Dendritic cell treated with granulocyte-macrophage colony-stimulating factor and Interleukin-4, amounts not matched to agents 40 ng/mL and 50 ng/mL, for 4 days (primary cell): ENCODE measurements around the gene CFAP20DC.
"Not testable (repeated sequence)": the region's sequence is repeated elsewhere in the genome, so short reads cannot be mapped to it uniquely, and the experiment has no call there.

ENCODE experiments used
- H3K27ac Mint-ChIP-seq: one replicate; pipeline ENCODE4 v1.8.0; 2022; ENCODE audit warnings: mild to moderate bottlenecking, mixed read lengths
- H3K27me3 Mint-ChIP-seq: one replicate; pipeline ENCODE4 v1.8.0; 2022; ENCODE audit warnings: mild to moderate bottlenecking, mixed read lengths
- H3K36me3 Mint-ChIP-seq: one replicate; pipeline ENCODE4 v1.8.0; 2022; ENCODE audit warnings: low read depth, mixed read lengths
- H3K4me1 Mint-ChIP-seq: one replicate; pipeline ENCODE4 v1.8.0; 2022; ENCODE audit warnings: low read depth, mixed read lengths
- H3K4me3 Mint-ChIP-seq: one replicate; pipeline ENCODE4 v1.8.0; 2022; ENCODE audit warnings: mild to moderate bottlenecking, moderate library complexity, mixed read lengths
- H3K9me3 Mint-ChIP-seq: one replicate; pipeline ENCODE4 v1.8.0; 2022; ENCODE audit warnings: mixed read lengths
- intact Hi-C: fragments of 100-400 bp; cut with micrococcal nuclease; formaldehyde crosslinking; loops from one replicate; pipeline ENCODE4 v1.15.0; 2022

Gene CFAP20DC

DNA sequence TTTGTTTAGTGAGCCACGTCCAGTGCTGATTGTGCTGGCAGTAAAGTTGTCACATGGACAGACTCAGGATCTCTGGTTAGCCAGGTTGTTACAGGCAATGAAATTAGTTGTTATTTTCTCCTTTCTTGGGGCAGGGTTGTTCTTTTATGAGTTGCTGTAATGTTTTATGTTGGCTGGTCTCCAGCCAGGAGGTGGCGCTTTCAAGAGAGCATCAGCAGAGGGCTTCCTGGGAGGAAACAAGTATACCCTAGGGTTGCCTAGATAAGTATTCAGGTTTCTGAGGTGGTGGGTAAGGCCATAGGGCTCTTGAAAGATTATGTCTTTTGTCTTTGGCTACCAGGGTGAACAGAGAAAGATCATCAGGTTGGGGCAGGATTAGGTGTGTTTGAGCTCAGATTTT is 14.5 kb upstream of the CFAP20DC start:
- Mint-ChIP-seq H3K4me1 (no peaks in the 10 kb centered on the region), H3K27me3 (peaks cover 4% of the 10 kb centered on the region), H3K27ac (no peak overlapping the region), H3K4me3 (no peak overlapping the region), H3K36me3 (no peaks in the 10 kb centered on the region), H3K9me3 (no peaks in the 10 kb centered on the region)
- intact Hi-C loops: no loop called here

DNA sequence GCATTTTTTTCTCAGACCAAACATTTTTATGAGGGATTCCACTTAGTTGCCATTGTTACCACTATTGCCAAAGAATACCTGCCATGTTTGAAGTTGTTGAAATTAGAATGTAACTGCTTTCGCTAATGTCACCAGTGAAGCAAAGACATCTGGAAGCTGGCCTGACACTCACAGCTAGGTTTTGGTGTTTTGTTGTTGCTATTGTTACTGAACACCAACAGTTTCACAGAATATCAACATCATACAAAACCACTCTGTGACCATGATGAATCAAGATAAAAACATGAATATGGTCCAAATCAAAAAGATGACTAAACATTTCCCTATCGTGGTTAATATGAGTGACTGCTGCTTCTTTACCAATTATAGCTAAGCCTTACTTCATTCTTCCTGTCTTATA is 6.9 kb upstream of the CFAP20DC start:
- Mint-ChIP-seq H3K4me3 (no peak overlapping the region), H3K4me1 (no peaks in the 10 kb centered on the region), H3K27me3 (peaks cover 4% of the 10 kb centered on the region), H3K36me3 (no peaks in the 10 kb centered on the region), H3K9me3 (no peaks in the 10 kb centered on the region), H3K27ac (no peak overlapping the region)
- intact Hi-C loops: no loop called here

DNA sequence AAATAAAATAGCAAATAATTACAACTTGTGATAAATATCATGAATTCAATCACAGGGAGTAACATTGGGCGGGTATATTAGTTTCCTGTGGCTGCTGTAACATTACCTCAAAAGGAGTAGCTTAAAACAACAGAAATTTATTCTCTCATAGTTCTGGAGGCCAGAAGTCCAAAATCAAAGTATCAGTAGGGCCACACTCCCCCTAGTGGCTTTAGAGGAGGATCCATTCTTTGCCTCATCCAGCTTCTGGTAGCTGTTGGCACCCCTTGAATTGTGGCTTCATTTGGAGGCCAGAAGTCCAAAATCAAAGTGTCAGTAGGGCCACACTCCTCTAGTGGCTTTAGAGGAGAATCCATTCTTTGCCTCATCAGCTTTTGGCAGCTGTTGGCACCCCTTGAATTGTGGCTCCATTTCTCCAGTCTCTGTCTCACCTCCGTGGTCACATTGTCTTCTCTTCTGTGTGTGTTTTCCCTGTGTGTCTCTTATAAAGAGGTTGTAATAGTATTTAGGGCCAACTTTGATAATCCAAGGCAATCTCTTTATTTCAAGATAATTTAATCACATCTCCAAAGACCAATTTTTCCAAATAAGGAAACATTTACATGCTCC is 3.1 kb upstream of the CFAP20DC start:
- no peaks in the 10 kb centered on the region for H3K27me3 Mint-ChIP-seq
- H3K4me1 Mint-ChIP-seq: no peaks in the 10 kb centered on the region

DNA sequence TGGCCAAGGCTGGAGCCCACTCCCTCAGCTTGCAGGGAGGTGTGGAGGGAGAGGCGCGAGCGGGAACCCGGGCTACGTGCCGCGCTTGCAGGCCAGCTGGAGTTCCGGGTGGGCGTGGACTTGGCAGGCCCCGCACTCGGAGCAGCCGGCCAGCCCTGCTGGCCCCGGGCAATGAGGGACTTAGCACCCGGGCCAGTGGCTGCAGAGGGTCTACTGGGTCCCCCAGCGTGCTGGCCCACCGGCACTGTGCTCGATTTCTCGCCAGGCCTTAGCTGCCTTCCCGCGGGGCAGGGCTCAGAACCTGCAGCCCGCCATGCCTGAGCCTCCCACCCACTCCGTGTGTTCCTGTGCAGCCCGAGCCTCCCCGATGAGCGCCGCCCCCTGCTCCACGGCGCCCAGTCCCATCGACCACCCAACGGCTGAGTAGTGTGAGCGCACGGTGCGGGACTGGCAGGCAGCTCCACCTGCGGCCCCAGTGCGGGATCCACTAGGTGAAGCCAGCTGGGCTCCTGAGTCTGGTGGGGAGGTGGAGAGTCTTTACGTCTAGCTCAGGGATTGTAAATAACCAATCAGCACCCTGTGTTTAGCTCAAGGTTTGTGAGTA is 1.1 kb upstream of the CFAP20DC start:
- not testable (repeated sequence) for H3K27me3 Mint-ChIP-seq, H3K9me3 Mint-ChIP-seq, H3K4me1 Mint-ChIP-seq, H3K4me3 Mint-ChIP-seq, H3K27ac Mint-ChIP-seq, H3K36me3 Mint-ChIP-seq
- intact Hi-C loops: loop anchor here (5.0 kb wide), 2 partner anchors 59 to 224 kb away; no protein-coding TSS in a partner anchor

More for the DNA sequence above, 3.1 kb upstream of the CFAP20DC start:
- Mint-ChIP-seq H3K36me3 (no peaks in the 10 kb centered on the region), H3K9me3 (no peaks in the 10 kb centered on the region), H3K27ac (no peak overlapping the region), H3K4me3 (no peak overlapping the region)
- intact Hi-C loops: loop anchor here (1.0 to 5.0 kb wide), 3 partner anchors 61 to 413 kb away; no protein-coding TSS in a partner anchor

DNA sequence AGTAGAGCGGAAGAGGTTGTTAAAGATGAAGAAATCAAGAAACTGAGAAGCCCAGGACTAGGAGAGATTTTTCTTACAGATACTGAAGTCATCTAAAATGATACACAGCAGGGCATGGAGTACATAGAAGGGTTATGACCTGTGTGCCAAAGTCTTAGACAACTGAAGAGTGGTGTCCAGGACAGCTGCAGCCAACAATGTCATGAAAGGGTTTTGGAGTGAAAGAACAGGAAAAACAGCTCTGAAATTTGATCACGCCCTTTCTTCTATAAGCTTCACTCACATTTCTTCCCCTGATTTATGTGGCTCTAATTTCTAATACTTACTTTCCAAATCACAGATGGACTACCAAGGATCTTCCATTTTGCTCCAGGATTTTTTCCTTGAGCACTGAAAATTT is 3.0 kb downstream of the CFAP20DC start:
- Mint-ChIP-seq H3K27me3 (no peaks in the 10 kb centered on the region), H3K4me3 (no peak overlapping the region), H3K4me1 (no peaks in the 10 kb centered on the region), H3K36me3 (no peaks in the 10 kb centered on the region), H3K9me3 (no peaks in the 10 kb centered on the region), H3K27ac (no peak overlapping the region)
- intact Hi-C loops: no loop called here

DNA sequence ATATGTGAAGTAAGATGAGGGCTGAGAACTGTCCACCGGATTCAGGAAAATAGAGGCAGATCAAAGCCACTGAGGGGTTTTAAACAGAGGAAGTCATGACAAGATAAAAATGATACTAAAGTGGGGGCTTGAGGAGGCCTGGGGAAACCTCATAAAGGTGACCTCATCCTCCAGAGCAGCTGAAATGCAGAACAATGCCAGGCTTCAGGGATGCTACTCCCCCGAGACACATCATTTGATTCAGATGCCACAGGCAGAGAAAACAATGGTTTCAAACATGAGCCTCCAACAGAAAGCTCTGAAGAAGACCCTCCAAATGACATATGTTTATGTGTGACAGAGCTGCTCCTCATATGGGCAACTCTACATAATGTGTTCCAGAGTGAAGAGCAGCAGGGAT is 6.4 kb downstream of the CFAP20DC start:
- intact Hi-C loops: no loop called here
- Mint-ChIP-seq H3K9me3 (no peaks in the 10 kb centered on the region), H3K27ac (no peak overlapping the region), H3K27me3 (no peaks in the 10 kb centered on the region), H3K4me3 (no peak overlapping the region), H3K4me1 (no peaks in the 10 kb centered on the region), H3K36me3 (no peaks in the 10 kb centered on the region)

DNA sequence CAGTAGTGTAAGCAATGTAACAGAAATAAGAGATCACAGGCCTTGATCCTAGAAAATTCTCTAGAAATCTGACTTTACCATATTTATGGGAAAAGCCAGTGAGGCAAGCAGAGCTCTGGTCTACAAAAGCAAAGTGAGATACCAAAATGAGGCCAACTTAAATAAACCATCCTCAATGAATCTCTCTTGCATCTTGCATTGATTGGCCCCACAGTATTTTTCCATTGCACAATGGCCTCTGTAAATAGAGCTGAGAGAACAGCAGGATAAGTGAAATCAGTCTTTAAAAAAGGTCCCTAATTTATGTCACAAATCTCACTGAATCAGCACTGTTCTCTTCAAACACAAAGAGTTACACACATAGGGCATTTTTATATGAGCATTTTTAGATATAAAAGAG is 8.9 kb downstream of the CFAP20DC start:
- H3K27ac Mint-ChIP-seq: no peak overlapping the region
- no peaks in the 10 kb centered on the region for H3K36me3 Mint-ChIP-seq
- no peaks in the 10 kb centered on the region for H3K4me1 Mint-ChIP-seq
- no peaks in the 10 kb centered on the region for H3K9me3 Mint-ChIP-seq
- H3K27me3 Mint-ChIP-seq: no peaks in the 10 kb centered on the region
- H3K4me3 Mint-ChIP-seq: no peak overlapping the region
- intact Hi-C loops: no loop called here

DNA sequence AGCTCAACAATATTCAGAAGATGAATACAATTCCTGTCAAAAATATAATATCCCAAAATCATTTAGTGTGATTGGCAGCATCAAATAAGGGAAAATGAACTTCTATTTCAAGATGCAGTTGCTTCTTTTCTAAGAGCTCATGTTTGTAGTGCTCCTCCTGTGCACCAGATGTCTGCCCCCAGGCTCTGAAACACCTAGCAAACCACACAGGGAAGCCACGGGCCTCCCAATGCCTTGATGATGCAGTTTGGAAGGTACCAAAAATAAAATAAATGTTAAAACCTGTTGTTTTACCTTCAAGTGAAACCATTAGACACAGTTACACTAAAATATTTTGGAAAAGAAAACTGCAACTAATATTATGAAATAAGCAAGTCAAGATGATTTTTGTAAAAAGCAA is 22.2 kb downstream of the CFAP20DC start:
- Mint-ChIP-seq H3K4me3 (no peak overlapping the region), H3K4me1 (no peaks in the 10 kb centered on the region), H3K27ac (no peak overlapping the region), H3K27me3 (peaks cover 4% of the 10 kb centered on the region), H3K9me3 (no peaks in the 10 kb centered on the region), H3K36me3 (no peaks in the 10 kb centered on the region)
- intact Hi-C loops: no loop called here

DNA sequence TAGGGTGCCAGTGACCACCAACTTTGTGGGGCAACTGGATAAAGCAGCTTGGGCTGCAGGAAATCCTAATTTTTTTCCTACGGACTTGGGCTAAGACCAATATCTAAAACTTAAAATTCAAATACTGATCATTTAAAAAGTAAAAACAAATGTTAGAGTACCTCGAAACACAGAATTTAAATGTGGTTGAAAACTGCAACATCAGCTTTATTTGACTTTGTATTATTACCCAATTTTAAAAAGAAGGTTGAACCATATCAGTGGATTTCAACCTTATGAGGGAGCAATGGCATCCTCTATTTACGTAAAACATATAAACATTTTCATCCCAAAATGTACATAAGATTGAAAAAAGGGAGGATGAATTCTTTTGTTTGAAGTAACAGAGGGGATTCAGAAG is 26.2 kb downstream of the CFAP20DC start:
- H3K27me3 Mint-ChIP-seq: no peaks in the 10 kb centered on the region
- no peak overlapping the region for H3K4me3 Mint-ChIP-seq
- no peak overlapping the region for H3K27ac Mint-ChIP-seq
- H3K9me3 Mint-ChIP-seq: no peaks in the 10 kb centered on the region
- intact Hi-C loops: no loop called here
- H3K36me3 Mint-ChIP-seq: no peaks in the 10 kb centered on the region
- H3K4me1 Mint-ChIP-seq: no peaks in the 10 kb centered on the region

DNA sequence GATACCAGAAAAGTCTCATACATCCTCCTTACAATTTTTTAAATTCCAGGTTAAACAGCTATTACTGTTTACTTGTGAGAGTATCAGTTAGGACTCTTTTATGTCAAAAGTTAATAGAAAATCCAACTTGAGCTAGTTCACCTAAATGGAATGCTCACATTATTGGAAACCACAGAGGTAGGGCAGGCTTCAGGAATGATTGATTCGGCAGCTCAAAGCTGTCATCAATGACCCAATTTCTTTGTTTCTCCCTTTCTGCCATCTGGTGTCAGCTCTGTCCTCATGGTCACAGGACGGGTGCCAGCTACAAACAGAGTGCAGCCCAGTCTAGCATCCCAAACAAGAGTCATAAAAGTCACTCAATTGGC is 32.2 kb downstream of the CFAP20DC start:
- no peaks in the 10 kb centered on the region for H3K4me1 Mint-ChIP-seq

DNA sequence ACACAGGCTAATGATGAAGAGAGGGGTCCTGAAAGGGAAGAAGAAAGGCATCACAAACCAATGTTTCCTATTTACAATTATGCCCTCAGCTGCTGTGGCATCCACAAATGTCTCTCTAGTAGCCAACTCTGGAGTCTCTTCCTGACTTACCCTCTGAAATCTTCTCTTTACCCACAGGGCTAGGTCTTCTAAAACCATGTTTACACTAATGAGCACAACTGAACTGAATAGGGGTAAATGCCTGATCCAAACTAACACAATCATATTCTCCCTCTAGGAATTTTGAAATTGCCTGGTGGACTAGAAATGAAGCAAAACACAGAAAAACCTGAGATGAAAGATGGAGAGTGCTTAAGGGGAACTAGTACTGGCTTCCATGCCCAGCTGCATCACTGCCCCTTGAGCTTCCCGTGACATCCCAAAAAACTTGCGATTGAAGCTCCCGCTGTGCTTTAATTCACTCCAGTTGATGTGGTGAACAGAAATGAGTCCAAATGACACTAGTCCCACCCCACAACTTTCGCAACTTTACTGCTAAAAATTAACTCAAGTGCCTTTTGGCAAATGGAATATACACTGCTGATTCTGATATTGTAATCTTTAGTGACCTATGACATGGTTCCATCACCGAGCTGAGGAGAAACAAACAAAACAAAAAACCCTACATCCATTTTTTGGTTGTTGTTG is 32.8 kb downstream of the CFAP20DC start:
- no peak overlapping the region for H3K4me3 Mint-ChIP-seq
- H3K27ac Mint-ChIP-seq: no peak overlapping the region
- intact Hi-C loops: no loop called here
- H3K4me1 Mint-ChIP-seq: no peaks in the 10 kb centered on the region
- H3K36me3 Mint-ChIP-seq: no peaks in the 10 kb centered on the region
- no peaks in the 10 kb centered on the region for H3K9me3 Mint-ChIP-seq
- no peaks in the 10 kb centered on the region for H3K27me3 Mint-ChIP-seq

More for the DNA sequence above, 32.2 kb downstream of the CFAP20DC start:
- Mint-ChIP-seq H3K9me3 (no peaks in the 10 kb centered on the region), H3K4me3 (no peak overlapping the region), H3K36me3 (no peaks in the 10 kb centered on the region), H3K27ac (no peak overlapping the region), H3K27me3 (no peaks in the 10 kb centered on the region)
- intact Hi-C loops: no loop called here

DNA sequence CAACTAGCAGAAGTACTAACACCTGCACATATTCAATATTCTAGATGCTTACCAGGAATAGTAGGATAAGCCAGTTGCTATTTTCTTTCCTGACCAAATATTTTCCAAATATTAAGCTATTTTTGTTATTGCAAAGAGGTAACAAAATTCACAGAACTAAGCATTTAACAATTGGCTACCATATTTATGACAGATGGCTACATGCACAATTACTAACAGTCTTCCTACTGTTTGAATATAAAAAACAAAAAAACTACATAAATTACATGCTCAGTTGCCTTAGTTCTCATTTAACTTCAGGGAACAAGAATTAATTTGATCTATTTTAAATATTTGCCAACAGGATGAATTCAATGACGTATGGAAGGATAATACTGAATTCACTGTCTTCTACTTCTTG is 36.2 kb downstream of the CFAP20DC start:
- Mint-ChIP-seq H3K4me1 (peaks cover 5% of the 10 kb centered on the region), H3K4me3 (no peak overlapping the region), H3K9me3 (no peaks in the 10 kb centered on the region), H3K27ac (no peak overlapping the region), H3K27me3 (no peaks in the 10 kb centered on the region), H3K36me3 (no peaks in the 10 kb centered on the region)
- intact Hi-C loops: no loop called here

DNA sequence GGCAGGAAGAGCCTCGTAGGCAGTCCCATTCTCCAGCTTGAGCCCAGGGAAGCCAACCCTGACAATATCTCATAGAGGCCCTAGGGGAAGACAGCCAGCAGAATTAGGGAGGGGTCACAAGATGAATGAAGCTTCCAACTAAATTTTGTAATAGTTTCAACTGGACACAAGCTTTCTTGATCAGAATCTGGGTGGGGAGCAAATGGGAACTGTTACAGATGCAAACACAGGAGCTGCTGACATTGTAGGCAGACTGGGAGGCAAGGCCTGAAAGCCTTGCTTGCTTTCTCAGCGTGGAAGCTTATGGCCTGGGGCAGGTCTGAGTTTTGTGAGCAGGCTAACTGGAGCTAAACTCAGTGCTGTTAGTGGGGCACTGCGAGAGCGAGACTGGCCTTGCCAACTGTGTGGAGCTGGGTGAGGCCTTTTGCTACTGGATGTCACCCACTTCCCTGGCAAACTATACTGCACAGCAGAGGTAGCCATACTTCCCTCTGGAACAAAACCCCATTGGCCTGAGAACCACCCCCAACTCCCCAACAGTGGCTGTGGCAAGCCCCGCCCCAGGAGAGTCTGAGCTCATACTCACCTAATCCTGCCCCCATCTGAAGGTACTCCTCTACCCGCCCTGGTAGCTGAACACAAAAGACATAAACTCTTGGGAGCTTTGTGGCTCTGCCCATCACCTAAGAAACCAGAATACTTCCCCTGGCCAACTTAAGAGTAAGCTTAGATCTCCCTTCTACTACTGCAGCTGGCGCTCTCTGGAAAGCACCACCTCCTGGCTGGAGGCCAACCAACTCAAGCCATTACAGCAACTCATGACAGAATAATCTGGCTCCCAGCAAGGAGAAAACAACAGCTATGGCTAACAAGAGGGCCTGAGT is 42.9 kb downstream of the CFAP20DC start:
- H3K9me3 Mint-ChIP-seq: no peaks in the 10 kb centered on the region
- H3K4me1 Mint-ChIP-seq: peaks cover 5% of the 10 kb centered on the region
- H3K36me3 Mint-ChIP-seq: no peaks in the 10 kb centered on the region
- H3K27ac Mint-ChIP-seq: no peak overlapping the region
- intact Hi-C loops: no loop called here
- H3K27me3 Mint-ChIP-seq: no peaks in the 10 kb centered on the region
- H3K4me3 Mint-ChIP-seq: no peak overlapping the region

DNA sequence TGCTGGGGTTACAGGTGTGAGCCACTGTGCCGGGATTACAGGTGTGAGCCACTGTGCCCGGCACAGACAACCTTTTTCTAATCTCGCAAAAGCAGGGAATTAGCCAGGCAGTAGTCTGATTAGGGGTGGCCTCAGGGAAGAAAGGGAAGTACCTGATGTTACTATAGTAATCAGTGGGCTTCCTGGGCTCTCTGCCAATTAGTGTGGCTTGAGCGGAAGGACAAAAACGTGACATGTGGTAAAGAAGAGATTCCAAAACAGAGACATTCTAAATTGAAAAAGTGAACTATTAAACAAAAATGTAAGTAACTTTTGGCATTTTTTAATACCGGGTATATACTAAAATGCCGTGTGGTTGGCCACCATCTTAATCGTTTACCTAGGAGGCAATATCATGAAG is 48.1 kb downstream of the CFAP20DC start:
- Mint-ChIP-seq H3K27me3 (no peaks in the 10 kb centered on the region), H3K27ac (no peak overlapping the region)

More for the DNA sequence above, 48.1 kb downstream of the CFAP20DC start:
- H3K9me3 Mint-ChIP-seq: no peaks in the 10 kb centered on the region
- peaks cover 11% of the 10 kb centered on the region for H3K4me1 Mint-ChIP-seq
- intact Hi-C loops: no loop called here
- no peak overlapping the region for H3K4me3 Mint-ChIP-seq
- H3K36me3 Mint-ChIP-seq: no peaks in the 10 kb centered on the region
